22Rv1 (cell line): ENCODE results near the gene TOM1L1.

Experiments
- CTCF ChIP-seq: fragments of 450-650 bp; IDR thresholded peaks from 2 replicates; pipeline ENCODE4 v1.5.1; 2017; ENCODE audit warnings: mild to moderate bottlenecking
- ZFX ChIP-seq: fragments of 450-650 bp; IDR thresholded peaks from 2 replicates; pipeline ENCODE4 v1.6.1; 2017; ENCODE audit warnings: antibody characterized with exemption, borderline replicate concordance

- TF ChIP-seq ZFX, result no peak
- TF ChIP-seq CTCF, result no peak
Measured at GRCh38 chr17:54974759-54975158, 74.1 kb downstream of the TOM1L1 start.
